Choroid plexus epithelial cell (primary cell): ENCODE measurements around the gene FALEC.

Experiments used
- DNase-seq: peaks from one replicate; pipeline ENCODE4 v3.0.0-alpha.2; 2010; ENCODE audit warnings: low read depth
- H3K4me3 ChIP-seq: 2 replicates; pipeline ENCODE4 v1.5.1; 2011; ENCODE audit warnings: low read depth, mild to moderate bottlenecking, control low read depth, low read length, moderate library complexity
- CTCF ChIP-seq: conservative IDR thresholded peaks from 2 replicates; pipeline ENCODE4 v1.5.1; 2011; ENCODE audit warnings: low read depth, mild to moderate bottlenecking, control low read depth, inconsistent platforms, low read length, moderate library complexity

The FALEC gene

GRCh38 chr1:150550222-150551050, 34.9 kb downstream of the FALEC start:
- no peak for DNase-seq
- TF ChIP-seq CTCF, result no peak
- peak overlapping the region; percentile 60 for H3K4me3 ChIP-seq

- no peak for TF ChIP-seq CTCF
- DNase-seq, result no peak
- no peak overlapping the region for H3K4me3 ChIP-seq
These were observed 35.7 kb downstream of the FALEC start for GRCh38 chr1:150551051-150551783.

- TF ChIP-seq CTCF, result no peak
These were observed 36.2 kb downstream of the FALEC start for GRCh38 chr1:150551784-150552127.

GRCh38 chr1:150552128-150552910, 36.8 kb downstream of the FALEC start:
- TF ChIP-seq CTCF, result no peak
- no peak overlapping the region for H3K4me3 ChIP-seq
- DNase-seq, result peak; percentile 97

More at GRCh38 chr1:150551784-150552127, 36.2 kb downstream of the FALEC start:
- H3K4me3 ChIP-seq, result no peak overlapping the region
- no peak for DNase-seq

- no peak overlapping the region for H3K4me3 ChIP-seq
- TF ChIP-seq CTCF, result no peak
- no peak for DNase-seq
These were observed 37.3 kb downstream of the FALEC start for GRCh38 chr1:150552911-150553289.

- no peak for DNase-seq
These were observed 38.0 kb downstream of the FALEC start for GRCh38 chr1:150553392-150554085.

More at GRCh38 chr1:150553392-150554085, 38.0 kb downstream of the FALEC start:
- no peak for TF ChIP-seq CTCF
- H3K4me3 ChIP-seq, result no peak overlapping the region
